ENCODE results near the gene DSCAM. TPM values are rescaled to one million over a fixed set of nuclear protein-coding genes. Genes with fewer than 3 reads are reported as not detected.
A peak's percentile ranks its signal among the peaks of the same experiment; 100 is the strongest.

Gene DSCAM
- total RNA-seq, 1 experiment from 2014 or later, result 0.13 TPM

GRCh38 chr21:40164905-40165772 lies 681.8 kb downstream of the DSCAM start:
- Mint-ChIP-seq H3K4me3 (no peak overlapping the region), H3K4me1 (peaks cover 3% of the 10 kb centered on the region), H3K27ac (no peak overlapping the region), H3K27me3 (ENCODE audit: low read depth) (peaks cover 2% of the 10 kb centered on the region; the same call in 1 of the 2 replicates), H3K9me3 (peaks cover 7% of the 10 kb centered on the region; the same call in 1 of the 2 replicates), H3K36me3 (no peaks in the 10 kb centered on the region)
- ChIA-PET POLR2A (no interaction called here), CTCF (interaction anchor here (0.6 to 2.4 kb wide), 5 partner anchors 9 to 221 kb away, joined by 4 to 10 read pairs (median 9); no protein-coding TSS in a partner anchor)
- ATAC-seq, result peak; percentile 33; the same call in 1 of the 2 replicates
- TF ChIP-seq ZNF232 (CRISPR knock-in tag; IDR thresholded peaks at IDR 0.05) (no peak), SP1 (CRISPR knock-in tag; conservative IDR thresholded peaks at IDR 0.05) (no peak), ZNF532 (CRISPR knock-in tag; IDR thresholded peaks at IDR 0.05; ENCODE audit: borderline replicate concordance) (no peak), EMX1 (CRISPR knock-in tag; IDR thresholded peaks at IDR 0.05) (no peak), NFYB (CRISPR knock-in tag; conservative IDR thresholded peaks at IDR 0.05; ENCODE audit: low read depth) (no peak), TP53 (CRISPR knock-in tag; IDR thresholded peaks at IDR 0.05) (no peak), PREB (CRISPR knock-in tag; IDR thresholded peaks at IDR 0.05; ENCODE audit: borderline replicate concordance) (no peak), ZNF219 (CRISPR knock-in tag; IDR thresholded peaks at IDR 0.05; ENCODE audit: borderline replicate concordance) (no peak), FOXP1 (CRISPR knock-in tag; IDR thresholded peaks at IDR 0.05; ENCODE audit: borderline replicate concordance) (no peak), TEAD1 (CRISPR knock-in tag; IDR thresholded peaks at IDR 0.05) (no peak), TCF7 (CRISPR knock-in tag; IDR thresholded peaks at IDR 0.05; ENCODE audit: low read depth) (no peak)
- TF ChIP-seq, protein P1, sequence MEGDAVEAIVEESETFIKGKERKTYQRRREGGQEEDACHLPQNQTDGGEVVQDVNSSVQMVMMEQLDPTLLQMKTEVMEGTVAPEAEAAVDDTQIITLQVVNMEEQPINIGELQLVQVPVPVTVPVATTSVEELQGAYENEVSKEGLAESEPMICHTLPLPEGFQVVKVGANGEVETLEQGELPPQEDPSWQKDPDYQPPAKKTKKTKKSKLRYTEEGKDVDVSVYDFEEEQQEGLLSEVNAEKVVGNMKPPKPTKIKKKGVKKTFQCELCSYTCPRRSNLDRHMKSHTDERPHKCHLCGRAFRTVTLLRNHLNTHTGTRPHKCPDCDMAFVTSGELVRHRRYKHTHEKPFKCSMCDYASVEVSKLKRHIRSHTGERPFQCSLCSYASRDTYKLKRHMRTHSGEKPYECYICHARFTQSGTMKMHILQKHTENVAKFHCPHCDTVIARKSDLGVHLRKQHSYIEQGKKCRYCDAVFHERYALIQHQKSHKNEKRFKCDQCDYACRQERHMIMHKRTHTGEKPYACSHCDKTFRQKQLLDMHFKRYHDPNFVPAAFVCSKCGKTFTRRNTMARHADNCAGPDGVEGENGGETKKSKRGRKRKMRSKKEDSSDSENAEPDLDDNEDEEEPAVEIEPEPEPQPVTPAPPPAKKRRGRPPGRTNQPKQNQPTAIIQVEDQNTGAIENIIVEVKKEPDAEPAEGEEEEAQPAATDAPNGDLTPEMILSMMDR (IDR thresholded peaks at IDR 0.05), result no peak
- TF ChIP-seq, protein P2, sequence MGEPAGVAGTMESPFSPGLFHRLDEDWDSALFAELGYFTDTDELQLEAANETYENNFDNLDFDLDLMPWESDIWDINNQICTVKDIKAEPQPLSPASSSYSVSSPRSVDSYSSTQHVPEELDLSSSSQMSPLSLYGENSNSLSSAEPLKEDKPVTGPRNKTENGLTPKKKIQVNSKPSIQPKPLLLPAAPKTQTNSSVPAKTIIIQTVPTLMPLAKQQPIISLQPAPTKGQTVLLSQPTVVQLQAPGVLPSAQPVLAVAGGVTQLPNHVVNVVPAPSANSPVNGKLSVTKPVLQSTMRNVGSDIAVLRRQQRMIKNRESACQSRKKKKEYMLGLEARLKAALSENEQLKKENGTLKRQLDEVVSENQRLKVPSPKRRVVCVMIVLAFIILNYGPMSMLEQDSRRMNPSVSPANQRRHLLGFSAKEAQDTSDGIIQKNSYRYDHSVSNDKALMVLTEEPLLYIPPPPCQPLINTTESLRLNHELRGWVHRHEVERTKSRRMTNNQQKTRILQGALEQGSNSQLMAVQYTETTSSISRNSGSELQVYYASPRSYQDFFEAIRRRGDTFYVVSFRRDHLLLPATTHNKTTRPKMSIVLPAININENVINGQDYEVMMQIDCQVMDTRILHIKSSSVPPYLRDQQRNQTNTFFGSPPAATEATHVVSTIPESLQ (CRISPR knock-in tag; IDR thresholded peaks at IDR 0.05), result no peak
- TF ChIP-seq, protein P3, sequence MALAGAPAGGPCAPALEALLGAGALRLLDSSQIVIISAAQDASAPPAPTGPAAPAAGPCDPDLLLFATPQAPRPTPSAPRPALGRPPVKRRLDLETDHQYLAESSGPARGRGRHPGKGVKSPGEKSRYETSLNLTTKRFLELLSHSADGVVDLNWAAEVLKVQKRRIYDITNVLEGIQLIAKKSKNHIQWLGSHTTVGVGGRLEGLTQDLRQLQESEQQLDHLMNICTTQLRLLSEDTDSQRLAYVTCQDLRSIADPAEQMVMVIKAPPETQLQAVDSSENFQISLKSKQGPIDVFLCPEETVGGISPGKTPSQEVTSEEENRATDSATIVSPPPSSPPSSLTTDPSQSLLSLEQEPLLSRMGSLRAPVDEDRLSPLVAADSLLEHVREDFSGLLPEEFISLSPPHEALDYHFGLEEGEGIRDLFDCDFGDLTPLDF (CRISPR knock-in tag; IDR thresholded peaks at IDR 0.05), result no peak
- no peak for DNase-seq (ENCODE audit: low spot score)
